GM12878 (cell line): Measurements from ENCODE around the gene PSAT1. TPM values are rescaled to one million over a fixed set of nuclear protein-coding genes. Genes with fewer than 3 reads are reported as not detected.

Source experiments
- ATAC-seq: fragments of 200-7000 bp; cut with Tn5 transposase; 3 replicates; pipeline ENCODE4 v1.9.1; 2020; ENCODE audit warnings: mild to moderate bottlenecking, moderate library complexity
- BruUV-seq: library from RNA; stranded (reverse); fragments of 400-500 nt; replicated peaks from 2 replicates; lab custom pipeline; 2021; lab: Mats Ljungman, UMichigan
- CTCF ChIA-PET: fragments of 300-600 bp; sonication (Branson Sonifier 250); formaldehyde crosslinking; extraction: SDS; loops from one replicate; lab custom pipeline; 2021; ENCODE audit warnings: inconsistent platforms; lab: Yijun Ruan, JAX
- POLR2A ChIA-PET: fragments of 350-600 bp; formaldehyde crosslinking; extraction: SDS; loops from one replicate; lab custom pipeline; 2021; ENCODE audit warnings: inconsistent platforms; lab: Charles Lee
- RAD21 ChIA-PET: fragments of 300-600 bp; sonication (Branson Sonifier 250); formaldehyde crosslinking; loops from one replicate; lab custom pipeline; 2023; ENCODE audit warnings: antibody characterized with exemption; ENCODE audit not compliant: unreplicated experiment; lab: Charles Lee
- SMC1A ChIA-PET: fragments of 300-600 bp; sonication (Branson Sonifier 250); formaldehyde crosslinking; loops from one replicate; lab custom pipeline; 2023; ENCODE audit not compliant: unreplicated experiment, uncharacterized antibody; lab: Charles Lee
- DNase-seq: peaks from one replicate; pipeline ENCODE4 v3.0.0-alpha.2; 2011; ENCODE audit warnings: low read depth, low spot score
- FAIRE-seq: peaks from 3 replicates; lab custom pipeline; 2011; peaks lifted over from hg19 to GRCh38; lab: Jason Lieb, UNC
- H2AFZ ChIP-seq: 2 replicates; pipeline ENCODE4 v1.6.0; 2011; ENCODE audit warnings: low read depth, low read length, control low read depth; ENCODE audit not compliant: control insufficient read depth
- H3K27ac ChIP-seq: 2 replicates; pipeline ENCODE4 v1.5.1; 2011; ENCODE audit warnings: control low read depth; ENCODE audit not compliant: control insufficient read depth, insufficient read depth
- H3K27me3 ChIP-seq, 2 experiments: replicated peaks in 1 of 2; 2 replicates each; pipeline versions ENCODE4 v1.6.0 to v1.6.1; 2011; ENCODE audit warnings: low read length in 1 of 2; ENCODE audit not compliant: control insufficient read depth in 2 of 2, insufficient read depth in 2 of 2
- H3K36me3 ChIP-seq, 2 experiments: 2 replicates each; pipeline ENCODE4 v1.5.1; 2011; ENCODE audit warnings: low read length in 1 of 2; ENCODE audit not compliant: control insufficient read depth in 2 of 2, insufficient read depth in 2 of 2
- H3K4me1 ChIP-seq: 2 replicates; pipeline ENCODE4 v1.6.1; 2011; ENCODE audit warnings: mild to moderate bottlenecking, low read length, moderate library complexity, mixed read lengths; ENCODE audit not compliant: control insufficient read depth, insufficient read depth
- H3K4me2 ChIP-seq: 2 replicates; pipeline ENCODE4 v1.6.0; 2011; ENCODE audit warnings: control low read depth; ENCODE audit not compliant: control insufficient read depth, insufficient read depth
- H3K4me3 ChIP-seq: fragments of 200-600 bp; sonication (generic); 2 replicates; pipeline ENCODE4 v1.5.1; 2016
- H3K79me2 ChIP-seq: 2 replicates; pipeline ENCODE4 v1.6.0; 2011; ENCODE audit warnings: low read length; ENCODE audit not compliant: control insufficient read depth, insufficient read depth
- H3K9ac ChIP-seq: 2 replicates; pipeline ENCODE4 v1.8.0; 2011; ENCODE audit warnings: low read length, control low read depth, mixed read lengths; ENCODE audit not compliant: control insufficient read depth, insufficient read depth
- H3K9me3 ChIP-seq: replicated peaks from 3 replicates; pipeline ENCODE4 v1.5.1; 2011; ENCODE audit warnings: mild to moderate bottlenecking, low read length; ENCODE audit not compliant: control insufficient read depth, insufficient read depth
- H4K20me1 ChIP-seq: 2 replicates; pipeline ENCODE4 v1.6.0; 2011; ENCODE audit not compliant: control insufficient read depth, insufficient read depth
- CHD1 ChIP-seq: IDR thresholded peaks from 2 replicates; pipeline ENCODE4 v1.6.1; 2012; ENCODE audit warnings: low read depth, low read length, improper control_type of control experiment
- CHD4 ChIP-seq: fragments of 200-600 bp; sonication (generic); IDR thresholded peaks from 2 replicates; pipeline ENCODE4 v1.6.1; 2016; ENCODE audit warnings: mild to moderate bottlenecking
- DPF2 ChIP-seq: fragments of 450-650 bp; IDR thresholded peaks from 2 replicates; pipeline ENCODE4 v1.6.1; 2017; ENCODE audit warnings: mild to moderate bottlenecking
- FOS ChIP-seq: IDR thresholded peaks from 3 replicates; pipeline ENCODE4 v1.6.1; 2011; ENCODE audit warnings: borderline replicate concordance; ENCODE audit not compliant: insufficient read length; ENCODE audit errors: extremely low read depth
- FOXM1 ChIP-seq: IDR thresholded peaks from 2 replicates; pipeline ENCODE4 v1.6.1; 2012; ENCODE audit warnings: low read depth, mild to moderate bottlenecking, inconsistent platforms, low read length, moderate library complexity
- HDAC6 ChIP-seq: fragments of 200-600 bp; sonication (generic); IDR thresholded peaks from one replicate; pipeline ENCODE4 v1.8.0; 2017; ENCODE audit warnings: antibody characterized with exemption; ENCODE audit not compliant: unreplicated experiment
- RB1 ChIP-seq: fragments of 450-650 bp; formaldehyde crosslinking; IDR thresholded peaks from 2 replicates; pipeline ENCODE4 v1.6.1; 2017; ENCODE audit warnings: mild to moderate bottlenecking, borderline replicate concordance
- RCOR1 ChIP-seq: conservative IDR thresholded peaks from 2 replicates; pipeline ENCODE4 v1.6.1; 2012; ENCODE audit warnings: low read depth, low read length, improper control_type of control experiment
- SUZ12 ChIP-seq: fragments of 200-600 bp; sonication (generic); IDR thresholded peaks from one replicate; pipeline ENCODE4 v1.6.1; 2018; ENCODE audit warnings: antibody characterized with exemption, mild to moderate bottlenecking; ENCODE audit not compliant: unreplicated experiment
- ZBED1 ChIP-seq: IDR thresholded peaks from 2 replicates; pipeline ENCODE4 v1.6.1; 2016; ENCODE audit warnings: borderline replicate concordance
- WGBS: methylation state at CpG from one replicate; pipeline ENCODE4 v1.1.6; 2016; ENCODE audit warnings: low lambda C conversion rate; ENCODE audit not compliant: insufficient replicate concordance, insufficient coverage; ENCODE audit errors: missing lambda C conversion rate; 5-methylcytosine and 5-hydroxymethylcytosine counted together
- in situ Hi-C: fragments of 300-500 bp; cut with MboI; formaldehyde crosslinking; loops from 9 replicates; pipeline ENCODE4 v1.14.3; 2018; ENCODE audit warnings: mixed read lengths
- intact Hi-C: fragments of 100-400 bp; cut with micrococcal nuclease; formaldehyde crosslinking; loops from one replicate; pipeline ENCODE4 v1.14.2; 2022; ENCODE audit not compliant: unreplicated experiment
- polyA plus RNA-seq, 11 experiments: library from polyadenylated mRNA; depleted of rRNA in 4 of 11; unstranded in 6 of 11; stranded (reverse) in 5 of 11; fragments of >200 nt; fragmentation: Nextera tagmentation in 4 of 11; fragmentation: Illumina TruSeq in 1 of 11; extraction: Ambion mirVana in 4 of 11; extraction: Trizol in 1 of 11; gene quantifications; 1 replicate in 1 of 11; 2 replicates in 10 of 11; pipeline versions ENCODE4 v1.2.1 to v1.2.3, GENCODE V29; 2011 to 2016; ENCODE audit warnings: inconsistent platforms in 2 of 11, missing spikeins in 2 of 11, low read depth in 1 of 11
- total RNA-seq, 4 experiments: library from RNA; depleted of rRNA in 3 of 4; stranded (reverse); fragments of >200 nt in 3 of 4; fragmentation: Illumina TruSeq in 1 of 4; extraction: Trizol in 1 of 4; gene quantifications; 2 replicates each; pipeline versions ENCODE4 v1.2.1 to v1.2.3, GENCODE V29; 2013 to 2021
- TF ChIP-seq, protein P1 (sequence below): fragments of 150-350 bp; IDR thresholded peaks from 2 replicates; pipeline ENCODE4 v1.6.1; 2016; ENCODE audit warnings: low read depth, low read length

Gene PSAT1
- total and polyA plus RNA-seq, 10 of the 15 experiments (the other 5 are each of a cell fraction or from before 2014, with no cell fraction given), result 35.1 to 126 (median 51.9) TPM

DNA sequence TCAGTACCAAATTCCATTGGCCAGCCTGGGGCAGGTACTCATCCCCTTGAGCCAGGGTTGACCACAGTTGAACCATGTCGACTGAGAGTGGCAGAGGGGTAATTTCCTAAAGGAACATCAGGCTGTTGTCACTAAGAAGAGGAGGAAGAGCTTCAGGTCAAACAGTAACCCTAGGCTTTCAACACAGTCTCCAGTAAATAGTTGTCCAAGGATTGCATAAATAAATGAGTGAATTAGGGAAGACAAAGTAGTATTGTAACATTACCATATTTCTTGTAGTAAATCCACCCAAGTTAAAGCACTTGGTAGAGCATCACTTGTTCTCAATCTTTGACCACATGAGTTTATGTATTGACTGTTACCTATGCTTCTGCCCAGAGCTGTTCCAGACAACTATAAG, 7.4 kb downstream of the PSAT1 start:
- FAIRE-seq, result no peak
- no peaks in the 10 kb centered on the region for H4K20me1 ChIP-seq
- H3K79me2 ChIP-seq, result no peaks in the 10 kb centered on the region
- no peak for ATAC-seq
- TF ChIP-seq RB1, result no peak
- TF ChIP-seq CHD1, result no peak
- TF ChIP-seq, protein P1, sequence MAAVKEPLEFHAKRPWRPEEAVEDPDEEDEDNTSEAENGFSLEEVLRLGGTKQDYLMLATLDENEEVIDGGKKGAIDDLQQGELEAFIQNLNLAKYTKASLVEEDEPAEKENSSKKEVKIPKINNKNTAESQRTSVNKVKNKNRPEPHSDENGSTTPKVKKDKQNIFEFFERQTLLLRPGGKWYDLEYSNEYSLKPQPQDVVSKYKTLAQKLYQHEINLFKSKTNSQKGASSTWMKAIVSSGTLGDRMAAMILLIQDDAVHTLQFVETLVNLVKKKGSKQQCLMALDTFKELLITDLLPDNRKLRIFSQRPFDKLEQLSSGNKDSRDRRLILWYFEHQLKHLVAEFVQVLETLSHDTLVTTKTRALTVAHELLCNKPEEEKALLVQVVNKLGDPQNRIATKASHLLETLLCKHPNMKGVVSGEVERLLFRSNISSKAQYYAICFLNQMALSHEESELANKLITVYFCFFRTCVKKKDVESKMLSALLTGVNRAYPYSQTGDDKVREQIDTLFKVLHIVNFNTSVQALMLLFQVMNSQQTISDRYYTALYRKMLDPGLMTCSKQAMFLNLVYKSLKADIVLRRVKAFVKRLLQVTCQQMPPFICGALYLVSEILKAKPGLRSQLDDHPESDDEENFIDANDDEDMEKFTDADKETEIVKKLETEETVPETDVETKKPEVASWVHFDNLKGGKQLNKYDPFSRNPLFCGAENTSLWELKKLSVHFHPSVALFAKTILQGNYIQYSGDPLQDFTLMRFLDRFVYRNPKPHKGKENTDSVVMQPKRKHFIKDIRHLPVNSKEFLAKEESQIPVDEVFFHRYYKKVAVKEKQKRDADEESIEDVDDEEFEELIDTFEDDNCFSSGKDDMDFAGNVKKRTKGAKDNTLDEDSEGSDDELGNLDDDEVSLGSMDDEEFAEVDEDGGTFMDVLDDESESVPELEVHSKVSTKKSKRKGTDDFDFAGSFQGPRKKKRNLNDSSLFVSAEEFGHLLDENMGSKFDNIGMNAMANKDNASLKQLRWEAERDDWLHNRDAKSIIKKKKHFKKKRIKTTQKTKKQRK, result no peak
- no peak for TF ChIP-seq DPF2
- TF ChIP-seq FOXM1, result no peak
- TF ChIP-seq SUZ12, result no peak
- no peak for TF ChIP-seq HDAC6
- TF ChIP-seq RCOR1, result no peak
- TF ChIP-seq CHD4, result no peak
- no peak for TF ChIP-seq ZBED1
- TF ChIP-seq FOS, result no peak
- ChIA-PET CTCF (no interaction called here), RAD21 (no interaction called here), SMC1A (interaction anchor here (0.6 kb wide), 2 partner anchors 12 to 26 kb away, joined by 3 read pairs; no protein-coding TSS in a partner anchor), POLR2A (interaction anchor here (0.7 kb wide), 1 partner anchor 23 kb away, joined by 3 read pairs; no protein-coding TSS in a partner anchor)
- no peak overlapping the region for H3K4me3 ChIP-seq
- 88% methylated on average over 1 of the region's 1 CpG for WGBS
- H3K4me2 ChIP-seq, result no peak overlapping the region
- no peak overlapping the region for H2AFZ ChIP-seq
- intact Hi-C loops, result no loop called here
- H3K27me3 ChIP-seq, result no peaks in the 10 kb centered on the region
- in situ Hi-C loops, result no loop called here
- no peaks in the 10 kb centered on the region for H3K9me3 ChIP-seq
- BruUV-seq, result no TSS peak
- no peaks in the 10 kb centered on the region for H3K4me1 ChIP-seq
- H3K9ac ChIP-seq, result no peak overlapping the region
- peaks cover 3 to 5% of the 10 kb centered on the region in 2 experiments; a peak in 3 of 4 replicates for H3K36me3 ChIP-seq
- H3K27ac ChIP-seq, result no peak overlapping the region
- DNase-seq, result no peak
